Coronary artery (tissue), 2 donors: Measurements from ENCODE around the gene MAP4K4.

ENCODE experiments used
- DNase-seq: peaks from one replicate; pipeline ENCODE4 v3.0.0-alpha.2; 2017; ENCODE audit warnings: low spot score
- H3K27ac ChIP-seq, 2 donors: fragments of 200-600 bp; sonication (generic); one replicate each; pipeline ENCODE4 v1.5.1; 2016 to 2019
- H3K4me3 ChIP-seq: fragments of 200-600 bp; sonication (generic); 2 replicates; pipeline ENCODE4 v1.5.1; 2016; ENCODE audit warnings: mild to moderate bottlenecking, moderate library complexity
- CTCF ChIP-seq: fragments of 200-600 bp; sonication (generic); IDR thresholded peaks from one replicate; pipeline ENCODE4 v1.5.1; 2019; ENCODE audit warnings: antibody characterized with exemption

The MAP4K4 gene

GRCh38 chr2:101729521-101730190 is 32.1 kb downstream of the MAP4K4 start:
- no peak for TF ChIP-seq CTCF
- no peak overlapping the region for H3K4me3 ChIP-seq
- no peak for DNase-seq
- no peak overlapping the region for H3K27ac ChIP-seq

GRCh38 chr2:101731221-101732054 is 33.9 kb downstream of the MAP4K4 start:
- H3K27ac ChIP-seq: no peak overlapping the region
- no peak for DNase-seq
- no peak for TF ChIP-seq CTCF

GRCh38 chr2:101732199-101732598 is 34.7 kb downstream of the MAP4K4 start:
- no peak for DNase-seq
- Histone ChIP-seq H3K27ac (no peak overlapping the region), H3K4me3 (no peak overlapping the region)
- no peak for TF ChIP-seq CTCF

More at GRCh38 chr2:101731221-101732054, 33.9 kb downstream of the MAP4K4 start:
- H3K4me3 ChIP-seq: no peak overlapping the region

- Histone ChIP-seq H3K27ac (no peak overlapping the region), H3K4me3 (no peak overlapping the region)
- no peak for DNase-seq
- TF ChIP-seq CTCF: no peak
Observed at GRCh38 chr2:101732773-101733256, 35.3 kb downstream of the MAP4K4 start.

- no peak for TF ChIP-seq CTCF
- no peak overlapping the region for H3K4me3 ChIP-seq
Observed at GRCh38 chr2:101733257-101733993, 35.9 kb downstream of the MAP4K4 start.

GRCh38 chr2:101734505-101735165 is 37.1 kb downstream of the MAP4K4 start:
- no peak overlapping the region for H3K27ac ChIP-seq
- TF ChIP-seq CTCF: no peak
- H3K4me3 ChIP-seq: no peak overlapping the region
- DNase-seq: no peak

More at GRCh38 chr2:101733257-101733993, 35.9 kb downstream of the MAP4K4 start:
- H3K27ac ChIP-seq: no peak overlapping the region
- DNase-seq: no peak
